ENCODE data around the gene SWAP70. TPM values are rescaled to one million over a fixed set of nuclear protein-coding genes. Genes with fewer than 3 reads are reported as not detected.

The SWAP70 gene
- total and polyA plus RNA-seq, 9 of the 15 experiments (the other 6 are each of a cell fraction or from before 2014, with no cell fraction given) = 1.7 to 4.9 (median 3.9) TPM

- TF ChIP-seq NFIX (CRISPR knock-in tag; IDR thresholded peaks at IDR 0.05; ENCODE audit: low read depth) = peak; percentile 58
- TF ChIP-seq ADNP (tag; IDR thresholded peaks at IDR 0.05) = no peak
- TF ChIP-seq NEUROD1 (IDR thresholded peaks at IDR 0.05; ENCODE audit: borderline replicate concordance, low read depth, low read length, partially characterized antibody) = no peak
- TF ChIP-seq ZNF354B (CRISPR knock-in tag; IDR thresholded peaks at IDR 0.05) = no peak
- TF ChIP-seq CREB1 (IDR thresholded peaks at IDR 0.05) = no peak
- TF ChIP-seq CREB1 (CRISPR knock-in tag; IDR thresholded peaks at IDR 0.05) = no peak
- TF ChIP-seq CHCHD3 (CRISPR knock-in tag; IDR thresholded peaks at IDR 0.05) = no peak
- no peak for TF ChIP-seq RB1 (IDR thresholded peaks at IDR 0.05; ENCODE audit: low read depth)
- no peak for TF ChIP-seq CHD4 (IDR thresholded peaks at IDR 0.05; ENCODE audit: insufficient read depth, insufficient replicate concordance, low read depth, low read length, poor library complexity, severe bottlenecking)
- 0 out of 2 replicates have a peak, but pooled peaks have one; percentile 17 for TF ChIP-seq VEZF1 (CRISPR knock-in tag; IDR thresholded peaks at IDR 0.05)
- TF ChIP-seq KAT7 (CRISPR knock-in tag; IDR thresholded peaks at IDR 0.05; ENCODE audit: borderline replicate concordance) = no peak
Measured at GRCh38 chr11:9664276-9665171, 647 bp downstream of the SWAP70 start (continued).

Data from K562 (cell line).